ENCODE data around the gene ATG2A. TPM values are rescaled to one million over a fixed set of nuclear protein-coding genes. Genes with fewer than 3 reads are reported as not detected.

ATG2A gene
- total and polyA plus RNA-seq, 2 of the 8 experiments (the other 6 are each of a cell fraction or from before 2014, with no cell fraction given), result 12.1 to 22.1 TPM

GRCh38 chr11:64954201-64954600, 37.2 kb upstream of the ATG2A start:
- H3K23ac ChIP-seq (ENCODE audit: insufficient read length), result no peak overlapping the region
- no peak overlapping the region for H3K9ac ChIP-seq (replicated peaks in 1 of 4; ENCODE audit: extremely low read depth in 1 of 4, low read depth in 3 of 4, low read length in 3 of 4)
- H3K18ac ChIP-seq (ENCODE audit: extremely low read depth, low read length), result no peak overlapping the region
- H4K20me1 ChIP-seq (replicated peaks in 1 of 2; ENCODE audit: control insufficient read depth in 1 of 2, insufficient read depth in 2 of 2, low read length in 2 of 2), result no peaks in the 10 kb centered on the region
- no peak overlapping the region for H3K4ac ChIP-seq (replicated peaks; ENCODE audit: insufficient read length, low read depth, low read length)
- no peak overlapping the region for H2AK5ac ChIP-seq (ENCODE audit: low read depth, low read length)
- H2BK12ac ChIP-seq (ENCODE audit: low read depth, low read length), result no peak overlapping the region
- no peaks in the 10 kb centered on the region for H3K23me2 ChIP-seq (ENCODE audit: low read depth, low read length)
- no peaks in the 10 kb centered on the region for H3K27me3 ChIP-seq (replicated peaks in 1 of 4; ENCODE audit: control insufficient read depth in 3 of 4, extremely low read depth in 1 of 4, insufficient read depth in 3 of 4, low read length in 3 of 4)
- H3K79me2 ChIP-seq (ENCODE audit: control insufficient read depth in 1 of 2, insufficient read depth in 2 of 2, low read length in 2 of 2), result no peaks in the 10 kb centered on the region
- H2BK20ac ChIP-seq (ENCODE audit: low read length), result no peak overlapping the region
- H3K4me3 ChIP-seq (ENCODE audit: extremely low read depth in 1 of 4, insufficient read depth in 2 of 4, low read depth in 3 of 4, low read length in 4 of 4), result no peak overlapping the region
- no peak overlapping the region for H2AFZ ChIP-seq (ENCODE audit: low read length)
- H4K91ac ChIP-seq (replicated peaks; ENCODE audit: insufficient read length, low read length), result no peak overlapping the region
- H2BK120ac ChIP-seq (replicated peaks; ENCODE audit: low read depth, low read length), result no peak overlapping the region
- no peak overlapping the region for H2BK5ac ChIP-seq (ENCODE audit: low read depth, low read length)
- H3K27ac ChIP-seq (ENCODE audit: low read depth, low read length), result no peak overlapping the region
- no peak for TF ChIP-seq CEBPB (IDR thresholded peaks at IDR 0.05; ENCODE audit: low read depth, low read length)
- H2BK15ac ChIP-seq (ENCODE audit: low read length), result no peak overlapping the region
- WGBS, 2 experiments (ENCODE audit: extremely low coverage in 1 of 2, insufficient coverage in 1 of 2, insufficient read length in 1 of 2, insufficient replicate concordance in 2 of 2, low coverage in 1 of 2, low lambda C conversion rate in 2 of 2, missing lambda C conversion rate in 1 of 2), result 81% methylated on average over 5 of the region's 5 CpGs; no CpG with 5 or more reads in 1 of the 2 experiments
- no peaks in the 10 kb centered on the region for H3K36me3 ChIP-seq (ENCODE audit: control insufficient read depth in 2 of 4, insufficient read depth in 4 of 4, low read length in 3 of 4)
- ChIA-PET CTCF (ENCODE audit: partially characterized antibody) (interaction anchor here (1.0 to 2.9 kb wide), 6 partner anchors 9 to 124 kb away, joined by 3 to 13 read pairs (median 6); partner anchors contain the start of gene ARL2), POLR2A (ENCODE audit: partially characterized antibody) (interaction anchor here (0.7 kb wide), 1 partner anchor 158 kb away, joined by 3 read pairs; no protein-coding TSS in a partner anchor)
- DNase-seq (ENCODE audit: low read depth in 1 of 2, low spot score in 2 of 2), result no peak
- H3K14ac ChIP-seq (ENCODE audit: insufficient read length), result no peak overlapping the region
- H4K8ac ChIP-seq (ENCODE audit: extremely low read depth, insufficient read depth, low read length), result no peak overlapping the region
- FAIRE-seq, result no peak
- no peak overlapping the region for H3K56ac ChIP-seq (replicated peaks; ENCODE audit: insufficient read length, low read depth, low read length)
- H3K9me3 ChIP-seq (ENCODE audit: insufficient read depth in 2 of 2, low read depth in 1 of 2, low read length in 1 of 2), result no peaks in the 10 kb centered on the region
- no peak overlapping the region for H3K4me2 ChIP-seq (ENCODE audit: insufficient read depth in 1 of 2, low read depth in 2 of 2, low read length in 2 of 2)
- H3K4me1 ChIP-seq (replicated peaks in 1 of 4; ENCODE audit: control insufficient read depth in 3 of 4, insufficient read depth in 4 of 4, low read length in 3 of 4), result no peaks in the 10 kb centered on the region
- no peaks in the 10 kb centered on the region for H3K79me1 ChIP-seq (ENCODE audit: low read depth, low read length)
- H4K5ac ChIP-seq (ENCODE audit: insufficient read length, low read depth, low read length), result no peak overlapping the region
